IPS-18a (cell line): Measurements from ENCODE around the gene GFPT1.

Source experiments
- H3K27ac ChIP-seq: one replicate; pipeline ENCODE4 v1.5.1; 2013; ENCODE audit warnings: low read length
- H3K27me3 ChIP-seq: one replicate; pipeline ENCODE4 v1.6.1; 2013; ENCODE audit warnings: mild to moderate bottlenecking, low read length; ENCODE audit not compliant: control insufficient read depth, insufficient read depth
- H3K36me3 ChIP-seq: one replicate; pipeline ENCODE4 v1.6.1; 2013; ENCODE audit warnings: low read depth, low read length; ENCODE audit not compliant: control insufficient read depth
- H3K4me1 ChIP-seq: one replicate; pipeline ENCODE4 v1.6.1; 2013; ENCODE audit warnings: low read depth, low read length; ENCODE audit not compliant: control insufficient read depth
- H3K4me3 ChIP-seq: one replicate; pipeline ENCODE4 v1.5.1; 2013; ENCODE audit warnings: low read length
- H3K9ac ChIP-seq: one replicate; pipeline ENCODE4 v1.6.1; 2013; ENCODE audit warnings: mild to moderate bottlenecking, low read length, moderate library complexity
- H3K9me3 ChIP-seq: one replicate; pipeline ENCODE4 v1.6.1; 2013; ENCODE audit warnings: low read depth, low read length; ENCODE audit not compliant: control insufficient read depth

Gene GFPT1

GRCh38 chr2:69315160-69315761, 71.8 kb downstream of the GFPT1 start:
- Histone ChIP-seq H3K9me3 (no peaks in the 10 kb centered on the region), H3K36me3 (no peaks in the 10 kb centered on the region), H3K27me3 (no peaks in the 10 kb centered on the region), H3K4me3 (no peak overlapping the region), H3K9ac (no peak overlapping the region), H3K27ac (no peak overlapping the region), H3K4me1 (no peaks in the 10 kb centered on the region)

DNA sequence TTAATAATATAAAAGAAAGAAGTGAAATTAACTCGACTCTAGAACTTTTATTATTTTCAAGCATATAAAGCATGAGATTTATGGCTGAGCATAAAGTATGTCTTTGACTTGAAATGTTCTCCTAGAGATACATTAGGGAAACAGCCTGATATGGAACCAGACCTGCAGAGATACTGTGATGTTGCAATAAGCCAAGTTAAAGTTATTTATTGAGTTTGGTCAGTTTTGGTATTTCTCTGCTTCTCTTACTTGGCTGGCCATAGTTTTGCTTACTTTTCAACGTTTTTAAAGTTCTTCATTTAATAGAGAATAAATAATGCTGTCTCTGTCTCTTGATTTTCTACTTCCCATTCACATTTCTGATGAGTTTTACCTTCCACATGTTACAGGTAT, 76.0 kb downstream of the GFPT1 start:
- Histone ChIP-seq H3K4me1 (peaks cover 2% of the 10 kb centered on the region), H3K9ac (no peak overlapping the region), H3K9me3 (no peaks in the 10 kb centered on the region), H3K27me3 (peaks cover 19% of the 10 kb centered on the region), H3K4me3 (no peak overlapping the region), H3K27ac (no peak overlapping the region), H3K36me3 (no peaks in the 10 kb centered on the region)

GRCh38 chr2:69310111-69311023, 76.7 kb downstream of the GFPT1 start:
- Histone ChIP-seq H3K9me3 (no peaks in the 10 kb centered on the region), H3K4me1 (peaks cover 2% of the 10 kb centered on the region), H3K4me3 (no peak overlapping the region), H3K9ac (no peak overlapping the region), H3K27me3 (peaks cover 25% of the 10 kb centered on the region), H3K27ac (no peak overlapping the region), H3K36me3 (no peaks in the 10 kb centered on the region)

DNA sequence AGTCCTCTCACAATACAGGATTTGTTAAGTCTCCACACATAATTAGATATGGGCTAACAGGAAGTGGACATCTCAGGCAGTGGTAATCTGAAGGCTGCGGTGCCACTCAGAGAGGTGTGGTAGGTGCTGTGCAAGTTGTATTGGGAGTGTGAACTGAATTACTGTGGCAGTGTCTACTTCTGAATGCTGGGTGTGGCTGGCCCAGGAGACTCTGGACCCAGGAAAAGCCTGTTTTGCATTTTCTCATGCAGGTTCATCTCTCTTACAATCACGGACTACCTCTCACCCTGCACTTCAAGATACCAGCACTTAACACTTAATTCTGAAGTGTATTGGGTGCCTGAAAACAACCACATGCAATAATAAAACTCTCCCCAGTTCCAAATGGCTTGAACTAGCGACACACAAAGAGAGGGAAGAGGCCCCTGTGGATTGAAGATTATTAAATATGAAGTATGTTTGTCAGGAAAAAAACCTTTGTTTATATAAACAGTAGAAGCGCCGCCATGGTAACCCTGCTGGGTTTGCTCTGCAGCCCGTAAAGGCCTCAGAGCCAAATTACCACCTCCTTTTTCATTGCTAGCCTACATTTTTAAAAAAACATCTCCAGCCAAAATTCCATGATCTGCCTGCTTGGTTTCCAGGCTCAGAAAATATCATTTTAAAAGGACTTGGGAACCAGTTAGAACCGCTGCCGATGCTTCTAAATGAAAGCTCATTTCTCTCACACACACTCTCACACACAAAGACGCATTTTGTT, 77.5 kb downstream of the GFPT1 start:
- Histone ChIP-seq H3K27ac (no peak overlapping the region), H3K9ac (no peak overlapping the region), H3K4me1 (peaks cover 2% of the 10 kb centered on the region), H3K9me3 (no peaks in the 10 kb centered on the region), H3K36me3 (no peaks in the 10 kb centered on the region), H3K27me3 (peaks cover 25% of the 10 kb centered on the region), H3K4me3 (no peak overlapping the region)

DNA sequence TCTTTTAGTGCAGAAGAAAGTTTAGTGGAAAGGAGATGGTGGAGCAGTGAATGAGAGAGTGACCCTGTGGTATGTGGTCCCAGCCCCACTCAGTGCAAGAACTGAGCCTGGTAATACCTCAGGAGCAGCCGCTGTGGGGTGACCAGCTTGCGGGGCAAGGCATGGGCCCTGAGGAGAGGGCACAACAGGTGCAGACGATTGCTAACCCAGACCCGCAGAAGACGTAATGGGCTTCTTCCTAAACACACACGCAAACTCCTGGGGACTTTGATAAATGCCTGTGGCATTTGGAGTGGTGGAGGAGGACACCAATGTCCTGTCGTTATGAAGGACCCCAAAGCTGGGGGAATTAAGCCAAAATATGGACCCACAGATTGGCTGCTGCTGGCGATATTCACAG, 78.7 kb downstream of the GFPT1 start:
- no peak overlapping the region for H3K9ac ChIP-seq
- H3K4me3 ChIP-seq, result no peak overlapping the region
- peaks cover 25% of the 10 kb centered on the region for H3K27me3 ChIP-seq
- no peak overlapping the region for H3K27ac ChIP-seq
- no peaks in the 10 kb centered on the region for H3K9me3 ChIP-seq
- no peaks in the 10 kb centered on the region for H3K36me3 ChIP-seq
- peaks cover 2% of the 10 kb centered on the region for H3K4me1 ChIP-seq

DNA sequence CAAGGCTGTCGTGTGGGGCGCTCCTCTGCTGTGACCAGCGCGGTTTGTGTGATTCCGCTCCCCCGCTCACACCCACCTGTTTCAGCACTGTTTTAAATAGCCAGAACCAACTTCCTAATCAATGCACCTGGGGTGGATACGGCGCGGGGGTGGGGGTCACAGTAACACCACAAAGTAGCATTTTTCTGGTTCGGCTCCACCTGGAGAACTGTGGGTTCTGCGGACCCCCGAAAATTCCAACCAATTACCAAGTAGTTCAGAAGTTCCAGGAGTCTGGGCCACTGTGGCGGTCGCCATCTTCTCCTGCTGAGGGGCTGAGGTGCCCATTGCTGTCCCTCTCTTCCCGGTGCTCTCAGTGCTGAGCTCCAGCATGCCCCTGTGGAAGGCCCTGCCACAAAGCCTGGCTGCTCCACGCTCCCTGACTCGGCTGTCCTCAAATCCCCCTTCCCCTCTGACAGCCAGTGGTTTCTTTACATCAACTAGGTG, 79.4 kb downstream of the GFPT1 start:
- H3K4me1 ChIP-seq, result peaks cover 2% of the 10 kb centered on the region
- no peak overlapping the region for H3K27ac ChIP-seq
- peaks cover 25% of the 10 kb centered on the region for H3K27me3 ChIP-seq
- no peaks in the 10 kb centered on the region for H3K36me3 ChIP-seq
- no peak overlapping the region for H3K4me3 ChIP-seq
- H3K9me3 ChIP-seq, result no peaks in the 10 kb centered on the region
- no peak overlapping the region for H3K9ac ChIP-seq

- Histone ChIP-seq H3K27me3 (peaks cover 25% of the 10 kb centered on the region), H3K9ac (peak overlapping the region; percentile 38), H3K27ac (no peak overlapping the region)
Observed at GRCh38 chr2:69306822-69307578, 80.0 kb downstream of the GFPT1 start.

GRCh38 chr2:69306393-69306821, 80.6 kb downstream of the GFPT1 start:
- H3K9ac ChIP-seq, result no peak overlapping the region
- H3K9me3 ChIP-seq, result no peaks in the 10 kb centered on the region
- H3K27ac ChIP-seq, result no peak overlapping the region
- peaks cover 2% of the 10 kb centered on the region for H3K4me1 ChIP-seq
- H3K27me3 ChIP-seq, result peaks cover 25% of the 10 kb centered on the region
- no peaks in the 10 kb centered on the region for H3K36me3 ChIP-seq
- peak overlapping the region; percentile 75 for H3K4me3 ChIP-seq

More at GRCh38 chr2:69306822-69307578, 80.0 kb downstream of the GFPT1 start:
- no peaks in the 10 kb centered on the region for H3K36me3 ChIP-seq
- H3K4me1 ChIP-seq, result peaks cover 2% of the 10 kb centered on the region
- no peaks in the 10 kb centered on the region for H3K9me3 ChIP-seq
- peak overlapping the region; percentile 75 for H3K4me3 ChIP-seq

GRCh38 chr2:69305712-69306392, 81.2 kb downstream of the GFPT1 start:
- no peaks in the 10 kb centered on the region for H3K36me3 ChIP-seq
- H3K4me1 ChIP-seq, result peaks cover 2% of the 10 kb centered on the region
- H3K27me3 ChIP-seq, result peaks cover 25% of the 10 kb centered on the region
- no peak overlapping the region for H3K27ac ChIP-seq
- H3K4me3 ChIP-seq, result peak overlapping the region; percentile 75
- no peak overlapping the region for H3K9ac ChIP-seq
- no peaks in the 10 kb centered on the region for H3K9me3 ChIP-seq

- no peak overlapping the region for H3K27ac ChIP-seq
- no peak overlapping the region for H3K9ac ChIP-seq
- peaks cover 2% of the 10 kb centered on the region for H3K4me1 ChIP-seq
- no peaks in the 10 kb centered on the region for H3K9me3 ChIP-seq
- peaks cover 25% of the 10 kb centered on the region for H3K27me3 ChIP-seq
- no peak overlapping the region for H3K4me3 ChIP-seq
- no peaks in the 10 kb centered on the region for H3K36me3 ChIP-seq
Observed at GRCh38 chr2:69305166-69305565, 81.9 kb downstream of the GFPT1 start.
